PC-9 (cell line): ENCODE data around the gene CAMKMT. TPM values are rescaled to one million over a fixed set of nuclear protein-coding genes. Genes with fewer than 3 reads are reported as not detected.
"Not testable (repeated sequence)": the region's sequence is repeated elsewhere in the genome, so short reads cannot be mapped to it uniquely, and the experiment has no call there.

Experiments
- BruUV-seq: library from RNA; stranded (reverse); fragments of 400-500 nt; replicated peaks from 2 replicates; lab custom pipeline; 2021; lab: Mats Ljungman, UMichigan
- CTCF ChIA-PET: fragments of 300-600 bp; sonication (Branson Sonifier 250); formaldehyde crosslinking; loops from one replicate; lab custom pipeline; 2022; ENCODE audit warnings: antibody characterized with exemption; lab: Charles Lee
- POLR2A ChIA-PET: fragments of 300-600 bp; sonication (Branson Sonifier 250); formaldehyde crosslinking; loops from one replicate; lab custom pipeline; 2022; ENCODE audit warnings: antibody characterized with exemption; ENCODE audit not compliant: unreplicated experiment; lab: Charles Lee
- DNase-seq, 2 experiments: peaks; one replicate each; pipeline versions ENCODE4 v3.0.0 to v3.0.0-alpha.2; 2015 to 2022; ENCODE audit warnings: mixed read lengths in 1 of 2
- H2AFZ ChIP-seq: fragments of 200-600 bp; sonication (generic); 2 replicates; pipeline ENCODE4 v1.8.1; 2017; ENCODE audit warnings: antibody characterized with exemption
- H3F3A ChIP-seq: fragments of 200-600 bp; sonication (generic); 2 replicates; pipeline ENCODE4 v1.8.1; 2017; ENCODE audit warnings: antibody characterized with exemption, mild to moderate bottlenecking, low read depth; ENCODE audit not compliant: insufficient read depth
- H3K27ac ChIP-seq: fragments of 200-600 bp; sonication (generic); 2 replicates; pipeline ENCODE4 v1.6.1; 2016; ENCODE audit warnings: mixed run types
- H3K27me3 ChIP-seq: fragments of 200-600 bp; sonication (generic); 2 replicates; pipeline ENCODE4 v1.6.1; 2016; ENCODE audit warnings: low read depth, mixed run types; ENCODE audit not compliant: insufficient read depth
- H3K36me3 ChIP-seq: fragments of 200-600 bp; sonication (generic); 2 replicates; pipeline ENCODE4 v1.6.1; 2016; ENCODE audit warnings: low read depth, mixed run types
- H3K4me1 ChIP-seq: fragments of 200-600 bp; sonication (generic); replicated peaks from 2 replicates; pipeline ENCODE4 v1.6.1; 2016; ENCODE audit warnings: mixed run types; ENCODE audit not compliant: insufficient read depth
- H3K4me2 ChIP-seq: fragments of 200-600 bp; sonication (generic); 2 replicates; pipeline ENCODE4 v1.6.1; 2017; ENCODE audit warnings: mixed run types
- H3K4me3 ChIP-seq: fragments of 200-600 bp; sonication (generic); 2 replicates; pipeline ENCODE4 v1.6.1; 2016; ENCODE audit warnings: mixed run types
- H3K79me2 ChIP-seq: fragments of 200-600 bp; sonication (generic); 2 replicates; pipeline ENCODE4 v1.6.1; 2017; ENCODE audit warnings: low read depth, mixed run types
- H3K9me2 ChIP-seq: fragments of 200-600 bp; sonication (generic); 2 replicates; pipeline ENCODE4 v1.8.1; 2017; ENCODE audit warnings: mild to moderate bottlenecking; ENCODE audit not compliant: insufficient read depth
- H3K9me3 ChIP-seq: fragments of 200-600 bp; sonication (generic); 2 replicates; pipeline ENCODE4 v1.8.1; 2016; ENCODE audit warnings: low read depth; ENCODE audit not compliant: insufficient read depth
- H4K20me1 ChIP-seq: fragments of 200-600 bp; sonication (generic); 2 replicates; pipeline ENCODE4 v1.8.1; 2017; ENCODE audit not compliant: insufficient read depth
- CTCF ChIP-seq: fragments of 200-600 bp; sonication (generic); conservative IDR thresholded peaks from 2 replicates; pipeline ENCODE4 v1.6.1; 2017; ENCODE audit warnings: mixed run types, antibody characterized with exemption, mild to moderate bottlenecking, moderate library complexity
- EZH2 ChIP-seq: fragments of 200-600 bp; sonication (generic); IDR thresholded peaks from 2 replicates; pipeline ENCODE4 v1.8.0; 2017; ENCODE audit warnings: antibody characterized with exemption, low read depth
- intact Hi-C: fragments of 100-400 bp; cut with micrococcal nuclease; formaldehyde crosslinking; loops from one replicate; pipeline ENCODE4 v1.10.0; 2022; ENCODE audit not compliant: unreplicated experiment
- total RNA-seq: library from RNA; stranded (reverse); gene quantifications from 2 replicates; pipeline ENCODE4 v1.2.3, GENCODE V29; 2021

Gene CAMKMT
- total RNA-seq, 1 experiment from 2014 or later: 17.9 TPM

GRCh38 chr2:44495544-44495943, 133.8 kb downstream of the CAMKMT start:
- H4K20me1 ChIP-seq: no peaks in the 10 kb centered on the region
- intact Hi-C loops: no loop called here
- POLR2A ChIA-PET: no interaction called here
- no peak overlapping the region for H2AFZ ChIP-seq
- H3K4me3 ChIP-seq: no peak overlapping the region
- no peaks in the 10 kb centered on the region for H3K36me3 ChIP-seq
- BruUV-seq: no TSS peak
- no peaks in the 10 kb centered on the region for H3K79me2 ChIP-seq
- no peaks in the 10 kb centered on the region for H3K9me2 ChIP-seq
- H3K27me3 ChIP-seq: no peaks in the 10 kb centered on the region
- peaks cover 34% of the 10 kb centered on the region for H3K4me1 ChIP-seq
- H3F3A ChIP-seq: peaks cover 5% of the 10 kb centered on the region
- no peak overlapping the region for H3K4me2 ChIP-seq
- CTCF ChIA-PET: interaction anchor here (0.6 kb wide), 1 partner anchor 16 kb away, joined by 4 read pairs; no protein-coding TSS in a partner anchor
- H3K9me3 ChIP-seq: no peaks in the 10 kb centered on the region
- H3K27ac ChIP-seq: no peak overlapping the region
- TF ChIP-seq EZH2: no peak
- no peak for DNase-seq

- intact Hi-C loops: no loop called here
- DNase-seq: no peak
- ChIA-PET CTCF (no interaction called here), POLR2A (no interaction called here)
- H4K20me1 ChIP-seq: no peaks in the 10 kb centered on the region
- H3K4me1 ChIP-seq: peaks cover 28% of the 10 kb centered on the region
- no peaks in the 10 kb centered on the region for H3K36me3 ChIP-seq
- H3K9me2 ChIP-seq: no peaks in the 10 kb centered on the region
- H3K9me3 ChIP-seq: no peaks in the 10 kb centered on the region
- H3K4me2 ChIP-seq: no peak overlapping the region
- no peak overlapping the region for H3K4me3 ChIP-seq
- H2AFZ ChIP-seq: no peak overlapping the region
- no TSS peak for BruUV-seq
- TF ChIP-seq CTCF: no peak
- no peak for TF ChIP-seq EZH2
- H3K27me3 ChIP-seq: no peaks in the 10 kb centered on the region
- H3K79me2 ChIP-seq: no peaks in the 10 kb centered on the region
- no peaks in the 10 kb centered on the region for H3F3A ChIP-seq
- no peak overlapping the region for H3K27ac ChIP-seq
These were observed 134.4 kb downstream of the CAMKMT start for GRCh38 chr2:44496130-44496529.

- no peak for DNase-seq
- H4K20me1 ChIP-seq: no peaks in the 10 kb centered on the region
- TF ChIP-seq EZH2: no peak
- no peak for TF ChIP-seq CTCF
- CTCF ChIA-PET: no interaction called here
- intact Hi-C loops: no loop called here
- H3K27ac ChIP-seq: no peak overlapping the region
- H3K79me2 ChIP-seq: no peaks in the 10 kb centered on the region
- H3K4me2 ChIP-seq: no peak overlapping the region
- no peaks in the 10 kb centered on the region for H3K9me2 ChIP-seq
- BruUV-seq: no TSS peak
- H3K4me1 ChIP-seq: peaks cover 36% of the 10 kb centered on the region
- H3K27me3 ChIP-seq: no peaks in the 10 kb centered on the region
- H3K9me3 ChIP-seq: 0 out of 2 replicates have a peak, but pooled peaks cover 4% of the 10 kb centered on the region
- H2AFZ ChIP-seq: no peak overlapping the region
- H3K4me3 ChIP-seq: no peak overlapping the region
- H3K36me3 ChIP-seq: no peaks in the 10 kb centered on the region
- no peaks in the 10 kb centered on the region for H3F3A ChIP-seq
- POLR2A ChIA-PET: interaction anchor here (0.6 kb wide), 1 partner anchor 422 kb away, joined by 6 read pairs; no protein-coding TSS in a partner anchor
These were observed 136.8 kb downstream of the CAMKMT start for GRCh38 chr2:44498551-44498950.

GRCh38 chr2:44505664-44506063, 143.9 kb downstream of the CAMKMT start:
- H3K9me2 ChIP-seq, H3K79me2 ChIP-seq, H2AFZ ChIP-seq, CTCF ChIA-PET, DNase-seq, H3K27ac ChIP-seq, H3F3A ChIP-seq, H3K4me2 ChIP-seq, BruUV-seq, POLR2A ChIA-PET, H3K27me3 ChIP-seq, H3K4me3 ChIP-seq, H4K20me1 ChIP-seq, intact Hi-C loops, H3K36me3 ChIP-seq: not testable (repeated sequence)
- Histone ChIP-seq H3K4me1 (peaks cover 23% of the 10 kb centered on the region), H3K9me3 (0 out of 2 replicates have a peak, but pooled peaks cover 11% of the 10 kb centered on the region)
